ENCODE data around the gene SEMA5A.

- TF ChIP-seq SUZ12 (IDR thresholded peaks at IDR 0.05; ENCODE audit: extremely low read depth, insufficient read depth, insufficient read length) (no peak), ZNF274 (IDR thresholded peaks at IDR 0.05; ENCODE audit: low read depth, low read length) (no peak), YY1 (IDR thresholded peaks at IDR 0.05; ENCODE audit: insufficient read depth, insufficient read length) (no peak)
Observed at GRCh38 chr5:9198394-9198793, 347.5 kb downstream of the SEMA5A start.

All from NT2/D1 (cell line).